ENCODE measurements around the gene RELB.

Gene RELB

DNA sequence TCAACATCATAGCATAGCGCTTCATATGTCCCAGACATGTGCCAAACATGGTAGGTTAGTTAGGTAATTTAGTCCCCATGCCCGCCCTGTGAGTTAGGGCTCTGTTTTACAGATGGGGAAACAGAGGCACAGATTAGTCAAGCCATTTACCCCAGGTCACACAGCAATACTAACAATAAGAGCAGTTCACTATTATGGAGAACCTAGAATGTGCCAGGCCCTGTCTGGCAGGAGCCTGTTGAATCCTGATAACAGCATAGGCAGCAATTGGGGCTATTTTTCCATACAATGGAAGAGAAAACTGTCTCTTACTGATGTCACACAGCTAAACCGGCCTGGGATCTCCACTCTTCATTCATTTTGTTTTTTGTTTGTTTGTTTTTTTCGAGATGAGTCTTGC lies 85.2 kb downstream of the RELB start:
- no peak for DNase-seq

DNA sequence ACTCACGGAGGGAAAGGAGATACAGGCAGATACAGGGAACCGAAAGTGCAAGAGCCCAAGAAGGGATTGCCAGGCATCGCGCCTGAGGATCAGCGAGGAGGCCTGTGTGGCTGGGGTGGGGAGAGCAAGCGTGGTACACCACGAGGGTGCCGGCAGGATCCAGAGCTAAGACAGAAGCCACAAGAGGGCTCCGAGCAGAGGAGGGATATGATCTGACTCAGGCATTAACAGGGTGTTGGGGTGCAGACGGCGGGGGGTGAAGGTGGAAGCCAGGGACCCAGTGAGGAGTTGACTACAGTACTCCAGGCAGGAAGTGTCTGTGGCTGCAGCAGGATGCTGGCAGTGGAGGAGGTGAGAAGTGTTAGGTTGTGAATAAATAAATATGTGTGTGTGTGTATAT lies 86.3 kb downstream of the RELB start:
- DNase-seq = no peak
